Middle frontal gyrus (tissue), 1 donor: ENCODE measurements around the gene CABP7.

ENCODE experiments used
- DNase-seq: peaks from one replicate; pipeline ENCODE4 v3.0.0-alpha.2; 2015; ENCODE audit warnings: low spot score; ENCODE audit errors: extremely low spot score

Gene CABP7

GRCh38 chr22:29702000-29702930 lies 17.5 kb upstream of the CABP7 start:
- no peak for DNase-seq

GRCh38 chr22:29702931-29703501 lies 16.8 kb upstream of the CABP7 start:
- DNase-seq: no peak

DNA sequence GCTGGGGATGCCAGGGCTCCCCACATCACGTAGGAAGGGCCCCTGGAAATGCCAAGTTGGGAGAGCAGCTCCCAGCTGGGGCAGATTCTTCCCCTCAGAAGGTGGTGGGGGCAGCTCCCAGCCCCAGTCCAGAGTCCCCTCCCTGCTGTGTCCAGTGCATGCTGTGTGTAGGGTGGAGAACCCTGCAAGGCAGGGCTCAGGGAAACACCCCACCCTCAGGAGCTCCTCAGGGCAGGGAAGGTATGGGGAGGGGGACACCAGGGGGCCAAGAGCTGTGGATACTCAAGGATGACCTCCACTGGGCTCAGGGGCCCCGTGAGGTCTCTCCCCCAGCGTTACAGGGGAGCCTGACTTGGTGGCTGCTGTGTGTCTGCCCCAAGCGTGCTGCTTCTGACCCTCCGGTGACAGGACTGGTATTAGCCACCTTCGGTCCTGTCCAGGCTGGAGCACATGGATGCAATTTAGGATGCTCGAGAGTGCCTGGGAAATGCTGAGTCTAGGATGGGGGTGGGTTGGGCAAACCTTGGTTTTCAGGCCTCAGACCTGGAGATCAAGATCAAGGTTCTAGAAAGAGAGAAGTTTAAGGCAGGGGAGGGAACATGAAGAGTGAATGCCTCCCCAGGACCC lies 16.1 kb upstream of the CABP7 start:
- DNase-seq: no peak

DNA sequence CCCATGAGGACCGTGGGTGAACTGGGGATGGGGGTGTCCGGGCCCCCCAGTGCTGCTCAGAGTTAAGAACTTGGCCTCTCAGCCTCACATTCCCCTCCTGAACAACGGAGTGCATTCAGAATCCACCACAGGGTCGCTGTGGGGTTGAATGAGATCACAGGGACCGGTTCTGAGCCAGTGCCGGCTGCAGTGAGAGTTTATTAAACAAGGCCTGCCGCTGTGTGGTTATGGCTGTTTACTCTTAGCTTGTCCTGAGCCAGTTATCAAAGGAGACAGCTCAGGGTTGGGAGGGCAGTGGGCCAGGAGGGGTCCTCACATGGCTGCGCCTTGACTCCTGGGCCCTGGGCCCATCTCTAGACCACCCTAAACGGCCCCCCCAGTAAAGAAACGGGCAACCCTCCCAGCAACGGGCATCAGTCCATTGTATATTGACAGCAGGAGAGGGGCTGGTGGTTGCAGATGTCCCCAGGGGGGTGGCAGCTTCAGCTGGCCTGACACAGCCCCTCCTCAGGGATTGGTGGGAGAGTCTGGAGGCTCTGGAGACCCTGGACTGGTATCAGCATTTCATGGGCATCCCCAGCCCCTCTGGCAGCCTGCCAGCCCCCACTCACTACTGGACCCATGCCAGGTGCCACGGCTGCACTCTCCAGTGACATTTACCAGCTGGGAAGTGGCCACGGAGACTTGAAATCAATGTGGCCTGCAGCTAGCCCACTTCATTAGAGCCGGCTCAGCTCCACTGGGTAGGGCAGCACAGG lies 15.1 kb upstream of the CABP7 start:
- DNase-seq: peak; percentile 47

GRCh38 chr22:29705651-29706050 lies 14.2 kb upstream of the CABP7 start:
- DNase-seq: no peak

DNA sequence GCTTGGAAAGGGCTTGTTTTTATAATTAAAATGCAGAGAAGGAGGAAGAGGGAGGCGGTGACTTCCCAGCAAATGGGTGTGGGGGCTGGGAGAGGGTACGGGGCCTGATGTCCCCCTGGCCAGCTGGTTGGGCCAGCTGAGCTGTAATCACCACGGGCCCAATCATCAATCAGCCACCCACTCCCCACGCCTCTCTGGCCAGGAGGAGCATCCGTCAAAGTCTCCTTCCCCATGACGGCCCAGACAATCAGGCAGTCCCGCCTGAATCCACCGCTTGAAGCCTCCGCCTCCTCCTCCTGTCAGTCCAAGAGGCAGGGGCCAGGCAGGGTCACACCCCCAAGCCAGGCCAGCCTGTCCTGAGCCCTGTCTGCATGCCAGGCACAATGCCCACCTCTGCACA lies 13.3 kb upstream of the CABP7 start:
- DNase-seq: no peak

GRCh38 chr22:29707010-29707409 lies 12.8 kb upstream of the CABP7 start:
- no peak for DNase-seq

DNA sequence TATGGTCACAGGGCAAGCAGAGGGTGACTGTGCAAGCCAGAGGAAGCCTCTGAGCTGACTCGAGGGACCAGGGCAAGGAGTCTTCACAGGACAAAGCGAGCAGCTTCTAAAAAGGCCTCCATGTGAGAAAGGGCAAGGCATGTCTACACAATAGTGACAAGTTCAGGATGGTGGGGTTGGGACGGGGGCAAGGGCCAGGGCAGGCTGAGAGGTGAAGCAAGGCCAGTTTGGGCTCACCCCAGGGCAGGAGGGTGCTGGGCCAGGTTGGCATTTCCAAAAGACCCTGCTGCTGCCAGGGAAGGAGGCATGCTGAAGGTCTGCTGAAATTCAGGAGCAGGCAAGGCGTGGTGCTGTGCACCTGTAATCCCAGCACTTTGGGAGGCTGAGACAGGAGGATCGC lies 12.3 kb upstream of the CABP7 start:
- no peak for DNase-seq

DNA sequence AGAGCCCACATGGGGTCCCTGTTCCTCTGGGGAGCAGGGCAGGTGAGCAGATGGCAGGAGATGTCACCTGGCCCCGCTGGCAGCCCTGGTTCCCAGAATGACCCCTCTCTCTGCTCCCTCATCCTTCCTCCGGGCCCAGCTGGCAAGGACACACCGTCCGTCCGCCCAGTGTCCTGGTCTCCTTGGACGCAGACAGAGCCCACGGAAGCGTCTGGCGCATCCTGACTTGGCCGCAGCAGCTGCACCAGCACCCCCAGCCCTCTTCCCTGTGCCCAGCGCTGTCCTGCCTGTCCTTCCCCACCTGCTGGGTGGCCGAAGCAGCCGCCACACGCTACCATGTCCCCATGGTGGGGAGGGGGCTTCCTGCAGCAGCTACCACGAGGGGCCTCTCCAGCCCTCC lies 9.6 kb upstream of the CABP7 start:
- DNase-seq: no peak

GRCh38 chr22:29710922-29711593 lies 8.7 kb upstream of the CABP7 start:
- no peak for DNase-seq

- DNase-seq: no peak
Measured at GRCh38 chr22:29712119-29712518, 7.7 kb upstream of the CABP7 start.

GRCh38 chr22:29713156-29713727 lies 6.6 kb upstream of the CABP7 start:
- no peak for DNase-seq

DNA sequence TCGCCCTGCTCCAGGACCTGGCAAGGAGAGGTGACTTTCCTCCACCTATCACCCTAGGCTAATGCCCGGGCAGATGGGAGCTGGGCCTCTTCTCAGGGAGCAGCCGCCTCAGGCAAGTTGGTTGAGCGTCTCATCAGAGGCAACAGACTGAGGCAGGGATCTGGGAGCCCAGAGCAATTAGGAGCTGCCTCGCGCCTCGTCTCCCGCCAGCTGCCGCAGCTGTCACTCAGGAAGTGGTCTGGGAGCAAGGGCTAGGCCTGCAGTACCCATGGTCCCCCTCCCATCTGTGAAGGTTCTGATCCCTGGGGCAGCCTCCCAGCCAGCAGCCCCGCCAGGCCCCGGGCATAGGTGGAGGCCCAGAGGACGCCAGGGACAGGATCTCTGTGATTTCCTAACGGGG lies 4.6 kb upstream of the CABP7 start:
- DNase-seq: no peak

DNA sequence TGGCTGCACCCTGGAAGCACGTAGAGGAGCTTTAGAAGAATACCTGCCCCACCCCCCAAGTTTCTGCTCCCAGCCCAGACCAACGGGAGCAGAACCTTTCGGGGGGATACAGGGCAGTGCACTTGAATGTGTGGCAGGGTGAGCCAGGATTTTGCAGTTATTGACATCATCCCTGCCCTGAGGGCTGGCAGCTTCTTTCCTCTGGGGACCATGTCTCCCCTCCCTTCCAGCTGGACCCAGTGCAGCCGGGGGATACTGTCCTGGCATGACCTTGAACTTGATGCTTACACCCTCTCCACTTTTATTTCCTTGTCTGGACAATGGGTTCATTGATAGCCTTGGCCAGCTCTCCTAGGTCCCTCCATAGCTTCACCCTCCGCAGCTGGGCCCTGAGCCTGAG lies 4.1 kb upstream of the CABP7 start:
- DNase-seq: no peak

- DNase-seq: peak; percentile 22
Measured at GRCh38 chr22:29716814-29717545, 2.8 kb upstream of the CABP7 start.

- no peak for DNase-seq
Measured at GRCh38 chr22:29717789-29718188, 2.0 kb upstream of the CABP7 start.

GRCh38 chr22:29718949-29719898 lies 579 bp upstream of the CABP7 start:
- no peak for DNase-seq

DNA sequence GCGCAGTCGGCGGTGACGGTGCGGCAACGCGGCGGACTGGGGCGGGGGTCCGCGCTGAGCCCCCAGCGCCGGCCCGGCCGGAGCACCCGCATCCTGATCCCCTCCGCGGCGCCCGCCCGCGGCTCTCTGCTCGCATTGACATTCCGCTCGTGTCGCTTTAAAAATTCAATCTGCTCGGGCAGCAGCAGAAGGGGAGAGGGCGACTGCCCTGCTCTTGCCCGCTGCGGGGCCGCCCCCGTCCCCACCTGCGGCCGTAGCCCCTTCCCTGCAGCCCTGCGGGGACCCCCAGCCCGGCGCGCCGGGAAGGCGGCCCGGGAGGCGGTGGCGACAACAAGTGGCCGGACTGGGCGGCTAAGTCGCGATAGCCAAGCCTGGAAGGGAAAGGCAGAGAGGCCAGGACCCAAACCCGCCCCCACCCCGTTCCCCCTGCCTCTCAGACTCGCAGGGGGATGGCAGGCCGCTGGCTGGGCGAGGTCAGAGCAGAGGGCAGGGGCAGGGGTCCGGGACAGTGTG lies 1.1 kb downstream of the CABP7 start:
- no peak for DNase-seq

- DNase-seq: no peak
Measured at GRCh38 chr22:29722151-29722550, 2.3 kb downstream of the CABP7 start.
